ENCODE results near the gene NR6A1. TPM values are rescaled to one million over a fixed set of nuclear protein-coding genes. Genes with fewer than 3 reads are reported as not detected.

Gene NR6A1
- not detected for total RNA-seq

DNA sequence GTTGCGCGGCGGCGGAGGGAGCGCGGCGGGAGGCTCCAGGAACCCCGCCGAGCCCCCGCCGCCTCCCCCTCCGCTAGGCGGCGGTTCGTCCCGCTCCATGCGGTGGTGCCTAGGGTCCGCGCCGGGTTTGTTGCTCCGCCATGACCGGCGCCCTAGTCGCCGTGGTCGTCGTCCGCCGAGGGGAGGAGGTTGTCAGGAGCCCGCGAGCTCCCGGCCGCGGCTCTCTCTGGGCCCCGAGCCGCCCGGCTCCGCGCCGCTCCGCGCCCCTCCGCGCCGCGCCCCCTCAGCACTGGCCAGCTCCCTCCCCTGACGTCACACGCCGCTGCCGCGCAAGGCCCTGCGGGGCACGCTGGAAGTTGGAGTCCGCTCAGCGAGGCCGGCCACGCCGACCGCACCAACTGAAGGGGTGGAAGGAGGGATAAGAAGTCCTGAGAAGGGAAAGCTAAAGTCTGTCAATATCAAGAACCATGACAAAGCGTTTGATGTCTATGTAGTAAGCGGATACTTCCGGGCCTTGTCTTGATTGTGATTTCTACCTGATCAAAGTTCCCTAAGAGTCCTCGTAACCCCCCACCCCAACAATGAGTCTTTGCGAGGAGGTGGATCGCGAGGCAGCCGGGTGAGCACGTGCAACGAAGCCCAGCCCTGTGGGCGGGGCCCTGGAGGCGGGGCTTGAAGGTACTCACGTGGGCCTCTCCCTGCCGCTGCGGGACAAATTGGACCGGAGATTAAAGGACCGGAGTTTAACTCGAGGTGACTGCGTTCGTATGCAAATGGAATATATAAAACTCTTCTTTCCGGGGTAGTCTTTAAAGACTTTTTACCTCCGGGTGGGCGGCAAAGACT is at the start of gene NR6A1:
NR6A1 (minus strand) TSS at position 291 of the 846 bp plus-strand sequence.
- DNase-seq: peak; percentile 89

DNA sequence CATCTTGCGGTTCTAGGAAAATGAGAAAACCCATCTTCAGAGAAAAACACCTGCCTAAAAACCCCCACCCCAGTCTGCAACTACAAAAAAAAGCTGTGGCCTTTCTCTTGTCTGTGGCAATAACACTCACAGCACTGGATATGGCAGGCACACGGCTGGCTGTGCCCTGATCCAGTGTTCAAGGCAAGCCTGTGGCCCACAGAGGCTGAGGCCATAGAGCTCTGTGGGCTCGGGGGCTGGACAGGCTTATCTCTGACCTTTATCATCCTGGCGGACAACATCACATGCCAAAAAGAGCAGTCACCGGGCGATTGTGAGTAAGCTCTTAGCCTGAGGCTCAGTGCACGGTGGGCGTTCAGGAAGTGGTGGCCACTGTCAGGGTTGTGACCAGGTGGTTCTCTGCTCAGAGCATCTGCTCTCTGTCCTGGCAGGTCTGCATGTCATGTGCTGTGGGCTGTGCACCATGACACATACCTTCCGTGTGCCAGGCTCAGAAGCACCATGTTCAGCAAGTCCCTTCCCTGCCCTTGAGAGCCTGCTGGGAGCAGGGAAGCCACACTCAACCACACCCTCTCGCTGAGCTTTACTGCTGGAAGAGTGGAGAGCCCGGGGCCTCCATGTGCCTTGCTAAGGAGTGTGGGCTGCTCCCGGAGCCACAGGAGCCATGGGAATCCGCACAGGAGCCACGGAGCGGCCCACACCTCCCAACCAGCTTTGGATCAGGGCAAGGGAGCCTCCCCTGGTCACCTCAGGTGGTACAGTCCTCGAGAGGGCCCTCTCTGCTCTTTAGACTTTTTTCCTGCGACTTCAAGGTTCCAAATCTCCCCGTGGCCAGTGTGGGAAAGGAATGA is 47.5 kb upstream of the NR6A1 start:
- DNase-seq: no peak

DNA sequence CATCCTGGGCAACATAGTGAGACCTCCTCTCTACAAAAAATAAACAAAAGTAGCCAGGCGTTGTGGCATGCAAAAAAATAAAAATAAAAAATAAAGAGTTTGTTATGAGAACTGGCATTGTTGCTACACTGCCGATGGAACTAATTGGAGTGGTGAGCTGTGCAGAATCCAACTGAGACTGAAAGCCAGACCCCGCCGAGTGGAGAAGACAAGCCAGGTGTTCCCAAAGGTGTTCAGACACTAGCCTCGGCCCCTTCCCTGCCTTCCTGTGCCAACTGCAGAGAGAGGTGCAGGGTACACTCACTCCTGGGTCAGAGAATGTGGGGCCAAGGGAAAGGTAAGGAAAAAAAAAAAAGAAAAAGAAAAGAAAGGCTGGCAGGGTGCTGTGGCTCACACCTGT is 44.5 kb upstream of the NR6A1 start:
- no peak for DNase-seq

DNA sequence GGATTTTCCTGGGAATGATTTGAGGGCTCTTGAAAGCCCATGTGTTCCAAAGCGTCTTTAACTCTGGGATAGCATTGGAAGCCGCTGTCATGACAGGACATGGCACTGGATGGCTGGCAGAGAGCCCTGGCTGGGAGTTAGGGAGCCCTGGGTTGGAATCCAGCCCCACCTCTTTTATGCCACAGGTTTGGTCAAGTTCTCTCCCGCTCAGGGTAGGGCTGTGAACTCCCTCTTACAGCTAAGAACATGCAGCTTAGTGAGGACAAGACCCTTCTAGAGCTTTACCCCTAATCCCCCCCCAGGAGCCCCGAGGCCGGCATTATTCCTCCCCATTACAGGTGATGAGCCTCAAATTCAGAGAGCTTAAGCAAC is 43.0 kb upstream of the NR6A1 start:
- DNase-seq: no peak

DNA sequence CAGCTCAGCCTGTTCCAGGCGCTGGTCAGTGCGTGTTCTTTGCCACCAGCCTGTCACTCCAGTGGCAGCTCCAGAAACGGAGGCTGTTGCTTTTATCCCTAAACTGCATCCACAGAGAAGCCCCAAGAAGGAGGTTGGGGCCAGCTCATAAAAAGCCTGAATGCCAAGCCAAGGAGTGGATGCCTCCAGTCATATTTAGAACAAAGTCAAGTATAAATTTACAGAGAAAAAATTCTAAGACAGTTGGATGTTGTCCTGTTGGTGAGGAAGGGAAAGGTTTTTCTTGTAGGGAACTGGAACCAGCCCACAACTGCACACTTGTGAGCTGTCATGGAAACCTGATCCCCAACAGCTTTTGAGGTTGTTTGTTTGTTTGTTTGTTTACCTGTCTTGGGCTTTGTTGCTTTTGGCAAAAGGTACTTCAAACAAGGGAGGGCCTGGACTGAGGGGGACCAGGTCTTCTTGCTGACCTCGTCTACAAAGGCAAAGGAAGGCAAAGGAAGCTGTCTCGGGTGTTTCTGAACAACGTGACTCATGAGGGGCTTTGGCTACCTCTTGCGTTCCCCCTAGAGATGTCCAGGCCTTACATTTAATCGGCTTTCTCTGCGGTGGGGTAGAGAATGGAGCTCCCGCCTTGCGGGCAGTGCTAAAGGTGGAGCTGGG is 42.5 kb upstream of the NR6A1 start:
- DNase-seq: no peak

DNA sequence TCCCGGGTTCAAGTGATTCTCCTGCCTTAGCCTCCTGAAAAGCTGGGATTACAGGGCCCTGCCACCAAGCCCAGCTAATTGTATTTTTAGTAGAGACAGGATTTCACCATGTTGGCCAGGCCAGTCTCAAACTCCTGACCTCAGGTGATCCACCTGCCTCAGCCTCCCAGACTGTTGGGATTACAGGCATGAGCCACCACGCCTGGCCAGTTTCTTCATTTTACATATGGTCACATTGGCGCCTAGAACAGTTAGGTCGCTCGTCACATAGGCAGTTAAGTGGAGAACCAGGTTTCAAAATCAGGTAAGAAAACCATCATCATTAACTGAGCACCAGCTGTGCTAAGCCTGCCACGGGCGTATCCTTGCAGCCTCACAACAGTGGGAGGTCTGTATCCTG is 41.9 kb upstream of the NR6A1 start:
- no peak for DNase-seq

DNA sequence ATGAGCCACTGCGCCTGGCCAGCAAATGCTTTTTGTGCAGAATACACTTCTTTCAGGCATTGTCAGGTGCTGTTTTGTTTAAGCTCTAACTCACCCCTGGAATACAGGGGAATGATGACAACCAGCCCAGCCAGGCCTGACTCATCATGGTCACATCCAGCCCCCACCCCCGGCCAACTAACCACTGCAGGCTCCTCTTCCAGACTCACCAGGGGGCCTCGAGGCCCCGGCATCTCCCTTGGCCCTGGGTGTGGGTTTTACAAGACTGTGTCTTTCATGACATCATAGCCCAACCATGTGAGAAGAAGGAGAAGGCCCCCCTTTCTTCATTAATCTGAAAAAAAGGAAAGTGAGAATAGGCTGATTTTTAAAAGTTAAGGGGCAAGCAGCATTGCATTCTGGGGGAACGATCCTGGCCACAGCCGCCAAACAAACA is 41.3 kb upstream of the NR6A1 start:
- DNase-seq: no peak

DNA sequence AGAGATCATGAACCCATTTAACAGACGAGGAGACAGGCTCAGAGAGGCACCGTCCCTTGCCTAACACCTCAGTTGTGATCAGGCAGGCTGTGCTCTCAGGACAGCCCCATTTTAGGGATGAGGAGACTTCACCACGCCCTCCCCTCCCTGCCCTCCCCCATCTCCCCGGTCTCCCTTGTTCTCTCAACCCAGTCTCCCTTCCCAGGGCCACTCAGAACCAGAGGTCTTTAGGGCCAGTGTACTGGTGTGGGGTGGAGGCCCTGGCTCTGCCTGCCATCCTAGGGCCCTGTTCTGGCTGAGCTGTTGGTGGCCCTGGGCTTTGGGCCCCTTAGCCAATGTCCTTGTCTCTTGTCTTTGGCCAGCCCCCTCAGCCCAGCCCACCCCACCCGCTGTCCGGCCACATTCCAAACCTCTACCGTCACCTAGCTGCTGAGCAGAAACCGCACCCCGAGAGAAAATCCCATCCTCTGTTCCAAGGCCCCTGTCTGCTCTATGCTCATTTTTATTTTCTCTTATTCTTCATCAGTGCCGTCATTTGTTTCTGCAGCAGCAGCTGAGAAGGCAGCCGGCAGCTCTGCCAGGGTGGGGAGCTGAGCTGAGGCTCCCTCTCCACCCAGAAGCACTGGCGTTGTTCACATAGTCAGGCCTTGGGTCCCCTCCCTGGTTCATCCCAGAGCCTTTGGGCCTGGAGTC is 39.7 kb upstream of the NR6A1 start:
- no peak for DNase-seq

DNA sequence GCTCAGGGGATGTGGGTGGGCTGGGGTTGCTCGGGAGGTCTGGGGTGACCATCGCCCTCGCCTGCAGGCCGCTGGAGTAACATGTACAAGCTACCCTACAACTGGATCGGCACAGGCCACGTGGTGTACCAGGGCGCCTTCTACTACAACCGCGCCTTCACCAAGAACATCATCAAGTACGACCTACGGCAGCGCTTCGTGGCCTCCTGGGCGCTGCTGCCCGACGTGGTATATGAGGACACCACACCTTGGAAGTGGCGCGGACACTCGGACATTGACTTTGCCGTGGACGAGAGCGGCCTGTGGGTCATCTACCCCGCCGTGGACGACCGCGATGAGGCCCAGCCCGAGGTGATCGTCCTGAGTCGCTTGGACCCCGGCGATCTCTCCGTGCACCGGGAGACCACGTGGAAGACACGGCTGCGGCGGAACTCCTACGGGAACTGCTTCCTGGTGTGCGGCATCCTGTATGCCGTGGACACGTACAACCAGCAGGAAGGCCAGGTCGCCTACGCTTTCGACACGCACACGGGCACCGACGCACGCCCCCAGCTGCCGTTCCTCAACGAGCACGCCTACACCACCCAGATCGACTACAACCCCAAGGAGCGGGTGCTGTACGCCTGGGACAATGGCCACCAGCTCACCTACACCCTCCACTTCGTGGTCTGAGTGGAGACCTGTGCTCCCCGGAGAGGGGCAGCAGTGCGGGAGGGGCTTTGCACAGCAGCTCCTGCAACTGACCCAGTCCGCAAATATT is 38.8 kb upstream of the NR6A1 start:
- no peak for DNase-seq

DNA sequence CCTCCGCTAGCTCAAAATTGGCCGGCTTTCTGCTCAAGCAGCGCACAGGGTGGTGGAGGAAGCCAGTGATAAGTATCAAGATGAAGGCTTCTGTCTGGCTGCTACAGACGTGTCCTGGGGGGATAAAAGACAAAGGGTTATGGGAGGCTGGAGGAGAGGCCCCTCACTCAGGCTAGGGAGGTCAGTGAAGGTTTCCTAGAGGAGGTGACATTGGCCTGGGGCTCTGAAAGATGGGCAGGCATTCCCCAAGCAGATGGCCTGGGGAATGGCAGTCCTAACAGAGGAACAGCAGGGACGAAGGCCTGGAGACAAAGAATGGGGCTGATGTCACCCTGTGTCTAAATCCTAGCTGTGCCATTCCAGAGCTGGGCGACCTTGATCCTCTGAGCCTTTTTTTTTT is 38.1 kb upstream of the NR6A1 start:
- DNase-seq: no peak

DNA sequence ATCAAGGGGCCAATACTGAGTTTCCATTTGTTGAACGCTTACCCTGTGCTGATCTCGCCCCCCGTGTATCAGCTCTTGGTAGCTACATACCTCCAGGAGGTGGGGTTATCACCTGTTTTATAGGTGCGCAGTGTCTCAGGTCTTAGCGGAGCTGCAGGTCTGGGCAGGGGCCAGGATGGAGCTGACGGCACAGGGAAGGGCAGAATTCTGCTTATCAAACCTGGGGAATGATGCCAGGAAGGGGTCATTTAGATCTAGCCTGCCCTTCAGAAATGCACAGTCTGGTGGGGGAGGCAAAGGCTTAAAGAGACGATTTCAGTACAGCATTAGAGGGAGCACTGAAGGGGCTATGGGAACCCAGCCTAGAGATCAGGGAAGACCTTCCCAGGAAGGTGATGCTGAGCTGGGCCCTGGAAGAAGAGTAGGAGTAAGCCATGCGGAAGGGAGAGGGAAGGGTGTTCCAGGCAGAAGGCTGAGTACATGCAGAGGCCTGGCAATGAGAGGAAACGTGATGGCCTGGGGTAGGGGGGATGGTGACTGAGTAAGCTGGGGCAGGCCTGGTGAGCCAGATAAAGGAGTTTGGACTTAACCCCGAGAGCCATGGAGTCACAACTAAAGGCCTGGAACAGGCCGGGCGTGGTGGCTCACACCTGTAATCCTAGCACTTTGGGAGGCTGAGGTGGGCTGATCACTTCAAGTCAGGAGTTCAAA is 37.3 kb upstream of the NR6A1 start:
- DNase-seq: no peak

DNA sequence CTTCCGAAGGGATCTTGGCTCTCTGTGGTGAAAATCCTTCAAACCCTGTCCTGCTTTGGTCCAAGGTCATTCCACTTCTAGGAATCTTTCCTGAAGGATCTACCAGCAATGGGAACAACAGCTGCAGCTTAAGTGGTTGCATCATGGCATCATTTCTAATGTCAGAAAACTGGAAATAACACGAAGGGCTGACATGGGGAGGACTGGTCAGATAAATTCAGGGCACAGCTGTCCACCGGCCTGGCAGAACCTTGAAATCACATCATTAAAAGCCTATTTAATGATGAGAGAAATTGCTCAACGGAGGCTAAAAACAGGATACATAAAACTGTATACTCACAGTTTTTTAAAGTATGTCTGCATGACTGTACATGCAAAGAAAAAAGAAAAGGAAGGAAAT is 34.1 kb upstream of the NR6A1 start:
- no peak for DNase-seq

DNA sequence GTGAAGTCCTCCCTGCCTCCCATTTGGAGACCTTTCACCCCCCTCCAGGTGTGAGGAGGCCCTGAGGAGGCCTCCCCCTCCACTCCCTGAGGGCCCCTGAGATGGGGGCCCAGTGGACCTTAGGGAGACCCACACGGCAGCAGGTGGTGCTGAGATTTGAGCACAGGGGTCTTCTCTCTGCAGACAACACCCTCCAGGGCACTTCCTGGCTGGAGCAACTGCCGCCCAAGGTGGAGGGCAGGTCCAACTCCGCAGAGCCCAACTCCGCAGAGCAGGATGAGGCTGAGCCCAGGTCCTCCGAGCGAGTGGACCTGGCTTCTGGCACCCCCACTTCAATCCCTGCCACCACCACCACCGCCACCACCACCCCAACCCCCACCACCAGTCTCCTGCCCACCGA is 32.8 kb upstream of the NR6A1 start:
- no peak for DNase-seq

DNA sequence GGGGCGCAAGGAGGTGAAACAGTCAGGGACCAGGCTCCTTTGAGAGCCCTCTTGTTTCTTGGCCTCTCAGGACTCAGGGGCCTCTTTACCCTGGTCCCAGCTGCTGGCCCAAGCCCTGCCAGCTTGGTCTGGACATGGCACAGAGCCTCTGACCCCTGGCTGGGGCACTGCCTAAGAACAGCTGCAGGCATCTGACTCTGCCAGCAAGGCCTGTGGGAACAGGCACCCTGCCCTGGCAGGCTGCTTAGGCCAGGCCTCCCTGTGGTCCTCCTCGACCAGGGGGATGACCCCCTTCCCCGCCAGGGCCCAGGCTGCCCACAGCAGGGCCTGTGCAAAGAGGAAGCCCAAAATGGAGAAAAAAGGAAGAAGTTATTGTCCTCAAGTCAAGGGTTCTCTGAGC is 31.3 kb upstream of the NR6A1 start:
- DNase-seq: no peak

DNA sequence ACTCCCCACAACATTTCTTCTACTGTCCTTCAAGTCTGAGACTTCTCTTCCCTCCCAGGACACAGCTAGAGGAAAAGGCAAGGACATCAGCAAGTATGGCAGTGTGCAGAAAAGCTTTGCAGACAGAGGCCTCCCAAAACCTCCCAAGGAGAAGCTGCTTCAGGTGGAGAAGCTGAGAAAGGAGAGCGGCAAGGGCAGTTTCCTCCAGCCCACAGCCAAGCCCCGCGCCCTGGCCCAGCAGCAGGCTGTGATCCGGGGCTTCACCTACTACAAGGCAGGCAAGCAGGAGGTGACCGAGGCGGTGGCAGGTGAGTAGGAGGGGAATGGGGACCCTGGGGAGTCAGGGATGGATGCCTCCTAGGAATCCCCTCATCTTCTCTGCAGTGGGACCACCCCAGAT is 30.2 kb upstream of the NR6A1 start:
- no peak for DNase-seq

DNA sequence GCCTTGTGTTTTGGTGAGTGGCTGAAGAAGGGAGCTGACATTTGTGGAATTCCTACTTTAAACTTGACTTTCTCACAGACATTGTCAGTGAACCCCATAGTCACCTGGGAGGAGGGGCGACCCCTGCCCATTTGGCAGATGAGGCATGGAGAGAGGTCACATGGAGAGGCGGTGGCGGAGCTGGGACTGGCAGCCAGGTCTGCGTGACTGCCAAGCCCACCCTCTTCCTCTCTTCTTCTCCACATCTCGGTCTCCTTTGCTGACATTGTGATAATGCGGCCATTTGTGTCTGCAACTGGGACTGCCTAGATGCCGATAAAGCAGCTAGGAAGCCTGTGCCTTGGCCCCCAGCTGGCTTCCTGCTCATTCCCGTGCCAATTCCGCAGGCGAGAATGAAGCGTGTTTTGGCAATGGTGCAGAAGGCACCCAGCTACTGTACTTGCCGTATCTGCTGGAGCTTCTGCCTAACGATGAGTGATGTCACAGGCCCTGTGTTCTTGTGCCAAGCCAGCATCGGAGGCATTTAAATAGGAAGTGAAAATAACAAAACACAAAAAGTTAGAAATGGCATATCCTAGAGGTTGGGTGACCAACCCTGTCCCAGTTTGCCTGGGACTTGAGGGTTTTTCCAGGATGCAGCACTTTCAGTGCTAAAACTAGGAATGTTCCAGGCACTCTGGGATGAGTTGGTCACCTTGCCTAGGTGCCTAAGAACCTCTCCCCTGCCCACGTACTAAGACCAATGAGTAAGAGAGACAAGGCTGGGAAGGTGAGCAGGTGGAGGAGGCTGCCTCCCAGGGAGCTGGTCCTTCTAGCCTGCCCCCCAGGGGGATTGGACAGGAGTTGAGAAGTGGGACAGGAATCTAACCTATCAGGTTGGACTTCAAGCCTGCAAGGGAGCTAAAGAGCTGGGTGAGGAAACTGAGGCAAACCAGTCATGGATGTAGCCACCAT is 29.5 kb upstream of the NR6A1 start:
- DNase-seq: no peak

DNA sequence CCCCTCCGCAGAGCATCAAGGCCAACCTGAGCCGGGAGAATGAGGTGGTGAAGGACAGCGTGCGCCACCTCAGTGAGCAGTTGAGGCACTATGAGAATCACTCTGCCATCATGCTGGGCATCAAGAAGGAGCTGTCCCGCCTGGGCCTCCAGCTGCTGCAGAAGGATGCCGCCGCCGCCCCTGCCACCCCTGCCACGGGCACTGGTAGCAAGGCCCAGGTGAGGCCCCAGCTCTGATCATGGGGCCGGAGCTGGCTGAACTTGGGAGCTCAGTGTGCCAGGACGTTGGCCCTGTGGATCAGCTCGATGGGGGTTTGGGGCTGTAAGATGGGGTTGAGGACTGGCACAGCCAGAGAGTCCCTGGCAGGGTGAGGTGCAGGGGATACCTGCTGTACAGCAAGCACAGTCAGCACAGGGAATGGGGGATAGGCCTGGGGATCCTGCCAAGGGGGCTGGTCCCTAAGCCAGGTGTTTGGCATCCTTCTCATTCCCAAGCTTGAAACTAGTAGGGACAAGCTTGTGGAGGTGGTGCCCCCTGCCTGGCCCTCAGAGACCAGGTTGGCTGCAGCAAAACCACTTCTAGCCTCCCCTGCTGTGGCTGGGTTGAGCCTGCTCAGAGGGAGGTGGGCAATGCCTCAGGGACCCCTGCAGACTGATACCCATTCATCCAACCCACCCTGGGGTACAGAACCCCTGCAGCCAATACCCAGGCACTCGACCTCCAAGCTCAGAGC is 28.3 kb upstream of the NR6A1 start:
- DNase-seq: no peak

DNA sequence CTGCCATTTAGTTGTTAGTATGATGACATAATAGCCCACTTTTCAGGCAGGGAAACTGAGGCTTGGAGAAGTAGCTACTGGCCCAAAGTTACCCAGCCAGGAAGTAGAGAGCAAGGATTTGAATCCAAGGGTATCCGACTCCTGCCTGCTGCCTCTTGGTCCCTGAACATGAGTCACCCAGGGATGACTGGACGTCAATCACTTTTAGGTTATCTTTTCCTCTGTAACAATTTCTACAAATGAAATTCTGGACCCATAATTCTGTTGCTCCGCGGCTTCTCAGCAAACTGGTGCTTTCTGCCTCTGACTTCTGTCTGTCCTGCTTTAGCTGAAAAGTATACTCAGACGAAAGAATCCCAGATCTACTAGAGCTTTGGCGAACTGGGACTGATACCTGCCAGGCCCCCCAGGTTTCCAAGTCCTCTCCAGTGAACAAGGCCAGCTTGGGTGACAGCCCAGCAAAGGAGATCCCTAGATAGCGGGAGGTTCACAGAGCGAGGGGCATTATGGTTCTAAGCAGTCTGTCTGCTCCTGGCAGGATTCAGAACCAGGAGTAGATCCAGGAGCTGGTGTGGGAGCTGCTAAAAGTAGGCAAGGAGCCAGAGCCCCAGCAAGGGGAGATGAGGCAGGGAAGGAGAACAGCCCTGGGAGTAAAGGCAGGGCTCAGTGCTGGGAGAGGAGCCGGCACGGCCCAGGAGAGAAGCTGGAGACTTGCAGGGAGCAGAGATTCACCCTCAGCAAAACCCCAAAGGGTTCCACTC is 26.4 kb upstream of the NR6A1 start:
- no peak for DNase-seq

Data from effector CD4-positive, alpha-beta T cell (primary cell).